ENCODE data around the gene MAST4.

The MAST4 gene

DNA sequence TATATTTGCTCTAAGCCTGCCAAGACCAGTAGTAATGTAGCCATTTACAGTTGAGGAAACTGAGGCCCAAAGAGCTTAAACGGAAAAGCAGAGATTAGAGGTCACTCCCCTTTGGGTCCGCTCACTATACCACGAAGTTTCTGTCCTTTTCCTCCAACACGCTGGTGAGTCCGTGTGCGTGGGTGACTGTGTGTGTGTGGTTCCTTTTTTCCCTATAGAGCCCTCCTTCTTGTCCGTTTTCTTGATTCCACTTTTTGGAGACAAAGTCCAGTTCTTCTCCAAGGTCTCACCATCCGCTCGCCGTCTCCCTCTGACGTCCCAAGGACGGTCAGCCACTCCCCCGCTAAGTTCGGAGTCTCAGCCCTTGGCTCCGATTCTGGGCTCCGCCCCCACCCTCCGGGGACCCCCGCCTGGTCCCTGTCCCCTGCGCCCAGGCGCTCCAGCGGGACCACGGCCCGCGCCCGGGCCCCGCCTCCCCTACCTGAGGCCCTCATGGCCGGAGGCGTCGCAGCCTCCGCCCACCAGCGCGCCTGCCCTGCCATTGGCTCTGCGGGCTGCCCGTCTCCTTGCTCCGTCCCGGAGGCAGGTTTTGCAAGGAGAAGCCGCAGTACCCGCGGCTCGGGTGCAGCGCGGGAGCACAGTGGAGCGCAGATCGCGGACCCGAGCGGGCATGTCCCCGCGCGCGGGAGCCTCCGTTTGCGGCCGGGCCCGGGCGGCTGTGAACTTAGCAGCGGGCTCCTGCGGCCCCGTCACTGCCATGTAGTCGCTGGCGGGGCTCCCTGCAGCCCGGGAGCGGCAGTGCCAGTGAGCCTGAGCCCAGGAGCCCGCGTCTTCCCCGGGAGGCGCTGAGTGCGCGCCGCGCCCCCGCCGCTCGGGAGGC is at the start of gene MAST4:
TSS of gene MAST4 (plus strand) at position 638 of the 880 bp plus-strand sequence. CDS start 263 bp downstream, outside the sequence.
- no peak for FAIRE-seq

DNA sequence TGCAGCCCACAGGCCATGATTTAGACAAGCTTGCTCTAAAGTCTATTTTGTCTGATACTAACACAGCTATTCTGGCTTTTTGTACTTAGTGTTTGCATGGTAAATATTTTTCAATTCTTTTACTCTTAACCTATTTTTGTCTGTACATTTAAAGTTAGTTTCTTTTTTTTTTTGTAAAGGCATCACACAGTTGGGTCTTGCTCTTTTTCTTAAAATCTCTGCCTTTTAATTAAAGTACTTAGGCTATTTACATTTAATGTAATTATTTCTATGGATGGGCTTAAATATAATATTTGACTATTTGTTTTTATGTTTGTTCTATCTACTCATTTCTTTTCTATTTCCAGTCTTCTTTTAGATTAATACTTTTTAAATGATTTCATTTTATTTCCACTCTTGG is 49.7 kb upstream of the MAST4 start:
- no peak for FAIRE-seq

DNA sequence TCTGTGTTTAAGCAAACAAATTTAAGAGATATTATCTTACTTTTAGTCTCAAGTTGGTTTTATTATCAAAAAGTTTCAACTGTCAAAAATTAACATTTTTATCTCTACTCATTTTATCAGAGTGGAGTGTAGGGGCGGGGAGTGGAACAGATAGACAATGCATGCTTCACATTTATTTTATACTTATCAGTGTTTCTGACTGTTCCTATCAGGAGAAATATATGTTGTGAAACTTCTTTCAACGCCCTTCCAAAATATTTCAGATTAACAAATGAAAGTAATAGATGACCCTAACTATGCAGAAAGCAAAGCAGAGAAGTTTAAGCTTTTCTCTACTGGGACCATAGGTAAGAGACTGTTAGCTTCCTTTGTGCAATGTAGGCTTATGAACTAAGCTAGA is 44.9 kb upstream of the MAST4 start:
- FAIRE-seq, result no peak

DNA sequence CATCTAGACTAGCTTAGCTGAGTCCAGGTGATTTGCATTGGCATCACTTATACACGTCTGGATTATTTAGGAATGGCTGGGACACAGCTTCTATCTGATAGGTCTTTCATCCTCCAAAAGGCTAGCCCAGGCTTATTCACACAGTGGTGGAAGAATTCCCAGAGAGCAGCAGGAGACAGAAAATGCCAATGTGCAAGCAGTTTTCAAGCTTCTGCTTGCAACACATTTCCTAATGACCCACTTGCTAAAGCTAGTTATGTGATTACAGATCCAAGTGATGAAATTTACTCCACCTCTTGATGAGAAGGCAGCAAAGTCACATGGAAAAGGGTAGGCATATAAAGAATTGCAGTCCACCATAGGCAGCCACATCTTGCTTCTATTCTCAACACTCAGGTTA is 44.2 kb upstream of the MAST4 start:
- FAIRE-seq, result no peak

DNA sequence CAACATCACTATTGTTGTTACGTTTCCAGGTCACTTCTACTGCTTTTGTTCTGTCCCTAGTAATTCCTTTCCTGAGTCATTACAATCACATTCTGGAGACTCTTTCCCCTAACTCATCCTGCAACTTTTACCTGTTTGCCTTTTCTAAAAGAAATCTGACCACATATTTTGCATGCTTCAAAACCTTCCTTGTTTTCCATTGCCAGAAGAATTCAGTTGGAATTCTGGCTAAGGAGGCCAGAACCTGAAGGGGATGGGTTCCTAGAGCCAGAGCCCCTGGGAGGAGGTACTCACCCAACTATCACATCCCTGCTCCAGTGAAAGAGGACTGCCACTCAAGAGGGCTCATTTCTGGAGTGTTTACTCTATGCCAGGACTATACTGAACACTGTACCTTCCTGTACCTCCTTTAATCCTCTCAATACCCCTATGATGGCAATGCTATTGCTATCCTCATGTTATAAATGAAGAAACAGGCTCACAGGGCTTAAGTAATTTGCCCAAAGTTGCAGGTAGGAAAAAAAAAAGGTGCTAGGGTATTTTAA is 42.8 kb upstream of the MAST4 start:
- no peak for FAIRE-seq

DNA sequence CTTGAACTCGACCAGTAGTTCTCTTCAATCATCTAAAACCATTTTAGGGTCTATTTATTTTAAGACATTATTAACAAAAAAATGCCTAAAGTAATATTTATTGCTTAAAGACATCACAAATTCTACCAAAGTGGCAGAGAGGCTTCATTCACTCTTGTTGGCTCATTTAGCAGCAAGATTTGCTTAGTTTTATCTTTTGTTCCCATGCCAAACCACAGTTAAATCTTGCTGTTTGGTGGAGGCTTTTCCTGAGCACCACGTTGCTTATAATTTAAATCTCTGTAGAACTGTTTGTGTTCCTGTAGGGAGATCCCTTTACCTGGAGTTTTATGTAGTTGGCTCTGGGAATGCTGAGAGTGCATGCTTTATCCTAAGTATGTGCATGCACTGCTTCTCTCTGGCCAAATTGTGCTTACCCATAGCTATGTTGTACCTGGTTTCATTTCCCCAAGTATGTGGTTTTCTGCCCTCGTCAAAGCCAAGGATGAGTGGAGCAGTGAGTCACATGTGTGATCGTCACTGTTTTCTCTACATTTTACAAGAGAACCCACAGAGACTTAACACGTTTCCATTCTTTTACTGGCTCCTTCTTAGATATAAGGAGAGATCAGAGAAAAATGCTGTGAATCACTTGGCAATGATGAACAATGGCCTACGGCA is 42.1 kb upstream of the MAST4 start:
- no peak for FAIRE-seq

DNA sequence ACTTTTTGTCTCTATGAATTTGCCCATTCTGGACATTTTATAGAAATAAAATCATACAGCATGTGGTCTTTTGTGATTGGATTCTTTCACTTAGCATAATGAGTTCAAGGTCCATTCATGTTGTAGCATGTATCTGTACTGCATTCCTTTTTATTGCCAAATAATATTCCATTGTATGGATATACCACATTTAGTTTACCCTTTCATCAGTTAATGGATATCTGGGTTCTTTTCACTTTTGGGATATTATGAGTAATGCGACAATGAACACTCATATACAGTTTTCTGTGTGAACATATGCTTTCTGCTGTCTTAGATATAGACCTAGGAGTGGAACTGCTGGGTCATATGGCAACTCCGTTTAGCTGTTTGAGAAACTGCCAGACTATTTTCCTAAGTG is 41.3 kb upstream of the MAST4 start:
- no peak for FAIRE-seq

DNA sequence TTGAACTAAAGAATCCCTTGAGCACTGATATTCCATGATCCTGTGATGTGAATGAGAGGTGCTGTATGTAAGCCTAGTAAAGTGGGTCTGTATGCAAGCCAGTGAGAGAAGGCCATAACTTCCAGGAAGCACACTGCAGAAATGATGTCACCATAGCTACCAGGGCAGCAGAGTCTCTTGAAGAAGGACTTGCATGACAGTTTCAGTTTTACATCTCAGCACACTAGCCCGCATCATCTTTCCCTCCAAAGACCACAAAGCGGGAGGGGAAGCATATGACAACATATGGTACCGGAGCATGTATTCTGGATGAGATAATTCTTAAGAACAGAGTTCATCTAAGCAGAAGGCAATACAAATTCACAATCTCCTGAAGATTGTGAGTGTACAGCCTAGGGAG is 37.6 kb upstream of the MAST4 start:
- FAIRE-seq, result no peak

DNA sequence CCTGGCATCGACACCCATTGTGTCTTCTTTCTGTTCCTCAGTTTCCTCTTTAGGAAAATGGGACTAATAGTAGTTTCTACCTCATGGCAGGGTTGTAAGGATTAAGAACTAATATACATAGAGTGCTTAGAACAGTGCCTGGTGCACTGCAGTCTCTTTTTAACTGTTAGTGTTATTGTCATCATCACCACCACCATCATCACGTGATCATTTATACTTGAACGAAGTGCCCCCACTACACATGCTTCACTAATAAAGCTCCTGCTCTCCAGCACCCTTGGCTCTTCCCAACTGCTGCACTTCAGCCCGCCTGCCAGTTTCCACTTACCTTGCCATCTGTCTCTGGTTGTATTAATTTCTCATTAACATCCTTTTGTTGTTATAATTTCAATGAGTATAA is 35.8 kb upstream of the MAST4 start:
- no peak for FAIRE-seq

DNA sequence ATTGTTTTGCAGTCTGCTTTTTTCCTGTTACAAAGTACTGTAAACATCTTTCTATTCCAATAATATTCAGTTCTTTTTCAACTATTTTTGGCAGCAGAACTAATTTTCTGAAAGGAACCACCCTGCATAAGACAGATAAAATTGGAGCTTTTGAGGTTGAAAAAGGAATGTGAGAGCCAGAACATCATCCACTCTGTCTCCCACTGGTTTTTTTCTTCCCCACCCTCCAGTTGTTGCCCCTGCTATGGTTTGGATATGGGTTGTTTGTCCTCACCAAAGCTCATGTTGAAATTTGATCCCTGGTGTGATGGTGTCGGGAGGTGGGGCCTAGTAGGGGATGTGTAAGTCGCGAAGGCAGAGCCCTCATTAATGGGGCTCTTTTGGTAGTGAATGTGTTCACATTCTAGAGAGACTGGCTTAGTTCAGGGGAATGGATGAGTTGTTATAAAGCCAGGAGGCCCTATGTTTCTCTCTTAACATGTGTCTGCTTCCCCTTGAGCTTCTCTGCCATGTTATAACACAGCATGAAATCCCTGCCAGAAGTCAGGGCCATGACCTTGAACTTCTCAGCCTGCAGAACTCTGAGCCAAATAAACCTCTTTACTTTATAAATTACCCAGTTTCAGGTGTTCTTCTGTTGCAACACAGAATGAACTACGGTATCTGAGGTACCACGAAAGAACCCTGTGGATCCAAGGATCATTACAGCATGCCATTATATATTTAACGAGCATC is 34.8 kb upstream of the MAST4 start:
- FAIRE-seq, result no peak

DNA sequence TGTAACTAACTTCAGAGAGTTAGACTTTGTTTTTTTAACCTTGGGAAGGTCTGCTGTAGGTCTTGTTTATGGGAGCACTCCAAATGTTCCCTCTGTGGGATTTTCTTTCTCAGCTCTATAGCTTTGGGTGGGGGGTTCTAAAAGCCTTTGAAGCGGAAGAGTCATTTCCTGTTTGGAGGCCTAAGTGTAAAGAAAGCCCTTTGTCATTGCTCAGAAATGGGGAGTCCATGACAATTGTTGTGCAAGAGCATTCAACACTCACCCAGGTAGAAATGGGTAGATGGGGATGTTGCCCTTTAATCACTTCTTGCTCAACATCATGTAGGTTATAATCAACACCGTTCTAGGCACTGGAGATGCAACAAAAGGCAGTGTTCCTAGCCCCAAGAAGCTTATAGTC is 30.3 kb upstream of the MAST4 start:
- no peak for FAIRE-seq

DNA sequence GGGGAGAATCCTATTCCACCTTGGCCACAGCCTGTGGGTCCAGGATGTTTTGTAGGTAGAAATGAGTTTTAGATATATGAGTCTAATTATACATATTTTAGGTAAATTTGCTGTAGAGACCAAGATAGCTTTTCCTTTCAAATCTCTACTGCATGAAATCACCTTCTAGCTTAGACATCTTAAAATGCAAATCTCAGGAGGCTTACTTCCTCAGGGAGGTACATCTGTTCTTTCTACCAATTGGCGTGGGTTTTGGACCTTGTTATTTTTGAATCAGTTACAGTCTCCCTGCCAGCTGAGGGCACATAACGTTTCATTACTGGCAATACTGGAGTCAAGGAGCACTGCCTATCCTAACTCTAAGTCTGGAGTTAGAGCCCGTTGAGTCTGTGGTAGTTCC is 28.7 kb upstream of the MAST4 start:
- FAIRE-seq, result no peak

DNA sequence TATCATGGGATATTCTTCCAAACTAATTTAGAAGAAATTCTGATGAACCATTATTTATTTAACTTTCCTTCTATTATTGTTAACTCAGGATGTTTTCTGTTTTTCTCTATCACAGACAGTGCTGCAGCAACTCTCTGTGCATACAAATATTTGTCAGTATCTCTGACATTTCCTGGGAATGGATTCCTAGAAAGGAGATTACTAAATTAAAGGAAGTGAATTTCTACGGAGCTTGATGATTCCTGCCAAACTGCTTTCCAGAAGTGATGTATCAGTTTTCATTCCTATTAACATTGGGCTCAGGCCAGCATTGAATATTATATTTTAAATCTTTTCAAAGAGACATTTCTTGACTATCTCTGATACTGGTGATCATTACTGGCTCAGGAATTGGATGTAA is 26.0 kb upstream of the MAST4 start:
- no peak for FAIRE-seq

DNA sequence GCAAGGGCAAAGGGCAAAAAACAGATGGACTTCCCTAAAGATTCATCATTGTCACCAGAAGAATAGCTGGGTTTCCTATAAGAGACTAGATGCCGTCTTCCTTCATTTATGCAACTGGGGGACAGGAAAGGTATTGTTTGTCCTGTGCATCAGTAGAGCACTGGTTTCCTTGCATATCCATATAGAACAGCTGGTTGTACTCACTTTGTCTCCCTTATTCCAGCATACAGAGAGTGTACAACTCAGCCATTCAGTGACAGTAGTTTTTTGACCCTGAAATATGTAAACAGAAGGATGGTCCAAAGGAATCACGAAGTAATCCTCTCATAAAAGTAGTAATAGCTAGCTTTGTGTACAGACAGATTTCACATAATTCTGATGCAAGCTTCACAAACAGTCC is 22.5 kb upstream of the MAST4 start:
- no peak for FAIRE-seq

DNA sequence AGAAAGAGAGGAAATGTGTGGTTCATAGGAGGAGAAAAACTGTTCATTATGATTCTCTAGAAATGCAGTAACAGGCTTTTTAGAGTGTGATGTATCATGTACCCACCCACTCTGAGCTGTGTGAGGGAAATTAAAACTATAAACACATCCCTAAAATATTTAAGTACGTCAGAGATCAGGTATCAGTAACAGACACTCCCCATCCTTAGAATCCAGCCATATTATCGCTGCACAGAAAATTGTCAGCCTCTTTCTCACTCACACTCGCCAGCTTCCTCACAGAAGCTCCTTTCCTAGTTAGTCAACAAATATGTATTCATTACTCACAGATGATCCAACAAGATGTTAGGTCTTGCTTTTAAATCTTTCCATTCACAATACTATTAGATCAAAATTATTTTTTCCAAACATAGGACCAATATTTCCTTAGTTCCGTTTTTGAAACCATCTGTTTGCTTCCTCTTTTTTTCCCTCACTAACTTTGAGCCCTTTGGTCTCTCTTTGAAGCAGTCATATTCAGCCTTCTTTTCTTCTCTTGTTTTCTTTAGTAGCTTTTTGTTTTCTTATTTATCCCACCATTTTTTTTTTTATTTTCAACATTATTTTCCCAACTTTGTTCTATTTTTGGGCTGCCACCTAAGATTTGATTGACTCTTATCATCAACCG is 13.6 kb upstream of the MAST4 start:
- FAIRE-seq, result no peak

DNA sequence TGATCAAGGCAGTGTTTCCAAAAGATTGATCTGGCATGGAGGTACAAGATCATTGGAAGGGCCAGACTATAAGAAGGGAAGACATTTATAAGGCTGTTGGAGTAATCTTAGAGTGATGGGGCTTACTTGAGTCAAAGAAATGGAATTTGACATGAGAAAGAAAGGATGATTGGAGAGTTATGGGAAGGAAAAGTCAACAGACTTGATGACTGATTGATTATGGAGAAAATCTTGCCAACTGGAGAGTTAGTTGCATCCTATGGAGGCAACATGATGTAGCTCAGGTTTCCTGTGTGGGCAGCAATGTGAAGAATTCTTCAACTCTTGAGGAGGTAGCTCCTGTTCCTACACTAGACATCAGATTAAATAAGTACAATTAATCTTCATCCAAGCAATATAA is 10.9 kb upstream of the MAST4 start:
- FAIRE-seq, result no peak

DNA sequence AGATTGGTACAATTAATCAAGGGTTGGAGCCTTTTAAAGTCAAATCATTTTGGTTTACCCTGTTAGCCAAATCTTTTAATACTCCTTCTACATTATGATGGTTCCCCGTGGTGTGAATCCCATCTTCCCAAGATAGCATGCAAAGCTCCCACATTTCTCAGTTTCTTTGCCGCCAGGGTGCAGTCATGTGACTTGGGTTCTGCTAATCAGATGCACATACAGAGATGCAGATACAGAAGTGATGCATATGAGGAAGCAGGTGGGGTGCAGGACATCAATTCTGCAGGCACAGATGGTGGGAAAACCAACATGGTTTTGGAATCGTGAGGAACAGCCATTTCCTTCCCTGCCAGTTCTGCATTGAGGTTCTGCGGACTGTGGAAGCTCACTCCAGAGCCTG is 8.4 kb upstream of the MAST4 start:
- FAIRE-seq, result no peak

DNA sequence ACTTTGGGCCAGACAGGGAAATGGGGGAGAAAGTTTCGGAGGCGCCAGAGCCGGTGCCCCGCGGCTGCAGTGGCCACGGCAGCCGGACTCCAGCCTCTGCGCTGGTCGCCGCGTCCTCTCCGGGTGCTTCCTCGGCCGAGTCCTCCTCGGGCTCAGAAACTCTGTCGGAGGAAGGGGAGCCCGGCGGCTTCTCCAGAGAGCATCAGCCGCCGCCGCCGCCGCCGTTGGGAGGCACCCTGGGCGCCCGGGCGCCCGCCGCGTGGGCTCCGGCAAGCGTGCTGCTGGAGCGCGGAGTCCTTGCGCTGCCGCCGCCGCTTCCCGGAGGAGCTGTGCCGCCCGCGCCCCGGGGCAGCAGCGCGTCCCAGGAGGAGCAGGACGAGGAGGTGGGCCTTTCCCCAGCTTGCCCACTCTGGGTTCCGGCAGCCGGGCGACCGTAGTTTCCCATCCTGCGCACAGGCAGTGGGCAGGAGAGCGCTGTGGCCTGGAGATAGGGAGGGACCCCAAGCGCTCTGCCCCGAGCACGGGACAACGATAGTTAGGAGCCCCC is 516 bp downstream of the MAST4 start:
- FAIRE-seq, result no peak

DNA sequence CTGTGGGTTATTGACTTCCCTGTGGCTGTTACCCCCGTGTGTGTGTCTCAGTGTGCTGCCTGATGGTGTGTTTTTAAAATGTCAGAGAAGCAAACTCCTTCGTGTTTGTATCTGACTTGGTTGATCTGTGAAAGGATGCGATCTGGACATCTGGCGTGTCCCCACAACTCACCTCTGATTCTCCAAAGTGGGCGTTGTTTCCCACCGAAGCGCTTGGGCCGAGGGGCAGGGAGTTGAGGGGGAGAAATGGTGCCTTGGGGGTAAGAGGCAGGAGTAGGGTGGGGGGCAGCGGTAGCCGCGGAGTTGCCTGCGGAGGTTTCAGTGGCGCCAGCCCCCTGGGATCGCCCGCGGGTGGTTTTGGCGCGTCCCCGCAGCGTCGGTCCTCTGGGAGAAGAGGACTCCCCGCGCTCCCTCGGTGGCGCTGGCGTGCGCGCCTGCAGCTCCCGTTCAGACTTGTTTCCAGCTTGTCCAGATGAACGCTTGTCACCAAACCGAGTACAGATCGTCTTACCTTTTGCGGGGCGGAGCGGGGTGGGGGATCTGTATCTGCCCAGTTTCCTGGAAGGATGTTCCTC is 1.1 kb downstream of the MAST4 start:
- FAIRE-seq, result no peak

DNA sequence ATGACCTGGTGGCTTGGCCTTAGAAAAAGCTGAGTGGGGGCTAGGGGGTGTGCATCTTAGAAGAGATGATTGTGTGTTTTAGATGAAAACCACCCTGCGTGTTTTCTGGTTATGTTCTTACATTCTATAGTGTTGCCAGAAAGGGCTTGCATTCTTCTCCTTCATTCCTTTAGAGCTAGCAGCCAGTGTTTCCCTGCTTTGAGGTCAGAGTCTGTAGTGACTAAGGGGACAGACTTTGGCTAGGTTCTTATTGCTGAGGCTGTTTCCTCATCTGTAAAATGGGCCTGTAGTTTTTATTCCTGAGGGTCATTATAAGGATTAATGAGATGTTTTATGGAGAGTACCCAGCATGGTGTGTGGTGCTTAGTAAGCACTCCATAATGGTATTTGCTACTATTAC is 6.4 kb downstream of the MAST4 start:
- FAIRE-seq, result no peak

DNA sequence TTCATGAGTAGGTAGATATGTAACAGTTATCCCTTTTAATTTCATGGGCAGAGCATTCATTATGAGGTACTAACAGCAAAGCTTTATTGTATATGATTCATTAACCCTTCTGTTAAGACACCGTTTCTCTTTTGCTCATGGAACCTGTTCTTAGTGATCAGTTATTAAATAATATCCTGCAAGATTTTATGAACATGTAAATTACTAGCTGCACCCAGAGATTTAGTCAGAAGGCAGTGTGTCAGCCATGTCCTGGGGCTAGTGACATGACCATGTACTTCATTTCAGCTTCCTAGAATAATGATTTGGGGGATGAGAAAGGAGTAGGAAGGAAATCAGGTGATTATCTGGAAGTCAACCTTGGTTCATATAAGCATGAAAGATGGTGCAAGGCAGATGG is 7.0 kb downstream of the MAST4 start:
- no peak for FAIRE-seq

DNA sequence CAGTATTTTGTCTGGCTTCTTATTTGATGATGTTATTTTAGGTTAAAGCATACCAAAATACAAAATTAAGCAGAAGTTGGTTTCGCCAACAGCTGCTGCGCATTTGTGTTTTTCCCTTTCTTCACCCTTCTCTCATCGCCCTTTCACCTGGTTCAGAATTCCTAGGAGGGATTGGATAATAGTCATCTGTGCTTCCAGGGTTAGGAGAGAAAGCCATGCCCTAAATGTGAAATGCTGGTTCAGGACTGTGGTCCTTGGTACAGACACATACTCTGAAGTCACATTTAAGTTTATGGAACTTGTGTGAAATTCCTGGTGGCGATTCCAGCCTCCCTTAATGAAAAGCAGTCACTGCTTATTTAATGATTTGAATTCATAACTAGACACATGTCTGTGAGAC is 7.7 kb downstream of the MAST4 start:
- FAIRE-seq, result no peak

Measured in A204.1 (cell line).